H9 (cell line): ENCODE measurements around the gene CCDC68. TPM values are rescaled to one million over a fixed set of nuclear protein-coding genes. Genes with fewer than 3 reads are reported as not detected.

Experiments used
- DNase-seq: peaks from one replicate; pipeline ENCODE4 v3.0.0-alpha.2; 2017
- H2AFZ ChIP-seq: one replicate; pipeline ENCODE4 v1.6.1; 2013; ENCODE audit warnings: mild to moderate bottlenecking, low read length, control low read depth, moderate library complexity
- H2AK5ac ChIP-seq: 2 replicates; pipeline ENCODE4 v1.6.1; 2013; ENCODE audit warnings: low read length, control low read depth, mixed read lengths; ENCODE audit not compliant: insufficient read length
- H2BK120ac ChIP-seq: one replicate; pipeline ENCODE4 v1.6.1; 2013; ENCODE audit warnings: low read depth, mild to moderate bottlenecking, low read length, control low read depth, inconsistent platforms; ENCODE audit not compliant: poor library complexity, severe bottlenecking
- H2BK12ac ChIP-seq: 2 replicates; pipeline ENCODE4 v1.6.1; 2013; ENCODE audit warnings: low read length, control low read depth, mixed read lengths, low read depth; ENCODE audit not compliant: insufficient read length
- H2BK15ac ChIP-seq: 2 replicates; pipeline ENCODE4 v1.6.1; 2013; ENCODE audit warnings: low read depth, low read length, control low read depth
- H2BK20ac ChIP-seq: one replicate; pipeline ENCODE4 v1.6.1; 2013; ENCODE audit warnings: low read depth, mild to moderate bottlenecking, low read length, control low read depth, inconsistent platforms; ENCODE audit not compliant: poor library complexity, severe bottlenecking
- H2BK5ac ChIP-seq: 2 replicates; pipeline ENCODE4 v1.6.1; 2013; ENCODE audit warnings: low read length, control low read depth, mixed read lengths; ENCODE audit not compliant: insufficient read length
- H3K14ac ChIP-seq: 2 replicates; pipeline ENCODE4 v1.6.1; 2013; ENCODE audit warnings: low read length, control low read depth; ENCODE audit not compliant: insufficient read depth
- H3K18ac ChIP-seq: 2 replicates; pipeline ENCODE4 v1.6.1; 2013; ENCODE audit warnings: low read depth, mild to moderate bottlenecking, mixed read lengths, low read length, control low read depth; ENCODE audit not compliant: insufficient read length
- H3K23ac ChIP-seq: 2 replicates; pipeline ENCODE4 v1.6.1; 2013; ENCODE audit warnings: low read length, control low read depth, mixed read lengths, low read depth; ENCODE audit not compliant: insufficient read length
- H3K23me2 ChIP-seq: 2 replicates; pipeline ENCODE4 v1.6.1; 2013; ENCODE audit warnings: low read depth, mild to moderate bottlenecking, mixed read lengths, low read length, control low read depth; ENCODE audit not compliant: insufficient read length, poor library complexity, severe bottlenecking
- H3K27ac ChIP-seq: 2 replicates; pipeline ENCODE4 v1.5.1; 2013; ENCODE audit warnings: low read length, control low read depth, mixed read lengths, low read depth; ENCODE audit not compliant: insufficient read length
- H3K27me3 ChIP-seq: 2 replicates; pipeline ENCODE4 v1.6.1; 2013; ENCODE audit warnings: low read length, control low read depth, inconsistent platforms; ENCODE audit not compliant: insufficient read depth
- H3K4ac ChIP-seq: 2 replicates; pipeline ENCODE4 v1.6.1; 2013; ENCODE audit warnings: low read depth, mild to moderate bottlenecking, control low read depth, inconsistent platforms, low read length, moderate library complexity
- H3K4me1 ChIP-seq: 2 replicates; pipeline ENCODE4 v1.6.1; 2013; ENCODE audit warnings: low read length, control low read depth, inconsistent platforms; ENCODE audit not compliant: insufficient read depth
- H3K4me2 ChIP-seq: 2 replicates; pipeline ENCODE4 v1.6.1; 2013; ENCODE audit warnings: low read length, control low read depth, mixed read lengths; ENCODE audit not compliant: insufficient read length, insufficient read depth
- H3K56ac ChIP-seq: 2 replicates; pipeline ENCODE4 v1.6.1; 2013; ENCODE audit warnings: low read depth, mild to moderate bottlenecking, mixed read lengths, low read length, control low read depth; ENCODE audit not compliant: insufficient read length
- H3K79me1 ChIP-seq: 2 replicates; pipeline ENCODE4 v1.6.1; 2013; ENCODE audit warnings: low read depth, mild to moderate bottlenecking, moderate library complexity, low read length, control low read depth, inconsistent platforms; ENCODE audit not compliant: insufficient read depth, poor library complexity, severe bottlenecking
- H3K79me2 ChIP-seq: 2 replicates; pipeline ENCODE4 v1.6.1; 2013; ENCODE audit warnings: low read length, control low read depth, inconsistent platforms; ENCODE audit not compliant: insufficient read depth
- H3K9ac ChIP-seq: 2 replicates; pipeline ENCODE4 v1.6.1; 2013; ENCODE audit warnings: low read length, control low read depth, mixed read lengths; ENCODE audit not compliant: insufficient read length; ENCODE audit errors: extremely low read depth
- H3K9me3 ChIP-seq: one replicate; pipeline ENCODE4 v1.6.1; 2013; ENCODE audit warnings: low read depth, low read length, inconsistent platforms; ENCODE audit not compliant: control insufficient read depth
- H3T11ph ChIP-seq: one replicate; pipeline ENCODE4 v1.6.1; 2013; ENCODE audit warnings: mild to moderate bottlenecking, low read length, control low read depth, inconsistent platforms
- H4K20me1 ChIP-seq: one replicate; pipeline ENCODE4 v1.6.1; 2013; ENCODE audit not compliant: control insufficient read depth, insufficient read length, insufficient read depth
- H4K5ac ChIP-seq: 2 replicates; pipeline ENCODE4 v1.6.1; 2013; ENCODE audit warnings: low read depth, mild to moderate bottlenecking, mixed read lengths, low read length, control low read depth; ENCODE audit not compliant: insufficient read length
- H4K8ac ChIP-seq: replicated peaks from 2 replicates; pipeline ENCODE4 v1.6.1; 2013; ENCODE audit warnings: low read length, control low read depth, mixed read lengths, low read depth; ENCODE audit not compliant: insufficient read length
- H4K91ac ChIP-seq: 2 replicates; pipeline ENCODE4 v1.6.1; 2013; ENCODE audit warnings: low read depth, mild to moderate bottlenecking, moderate library complexity, mixed read lengths, low read length, control low read depth; ENCODE audit not compliant: insufficient read length
- H3K27ac Mint-ChIP-seq, 3 experiments: 2 replicates in 2 of 3; 3 replicates in 1 of 3; pipeline ENCODE4 v1.8.0; 2020 to 2021; ENCODE audit warnings: mixed read lengths in 3 of 3, mild to moderate bottlenecking in 1 of 3, moderate library complexity in 1 of 3
- H3K27me3 Mint-ChIP-seq: 2 replicates; pipeline ENCODE4 v1.8.0; 2021; ENCODE audit warnings: low read depth, mild to moderate bottlenecking, moderate library complexity, mixed read lengths
- H3K36me3 Mint-ChIP-seq, 3 experiments: 2 replicates in 2 of 3; 3 replicates in 1 of 3; pipeline ENCODE4 v1.8.0; 2020 to 2021; ENCODE audit warnings: low read depth in 3 of 3, mixed read lengths in 3 of 3; ENCODE audit not compliant: insufficient read depth in 1 of 3
- H3K4me1 Mint-ChIP-seq, 2 experiments: 2 replicates each; pipeline ENCODE4 v1.8.0; 2020; ENCODE audit warnings: mixed read lengths in 2 of 2
- H3K4me3 Mint-ChIP-seq, 2 experiments: 2 replicates in 1 of 2; 3 replicates in 1 of 2; pipeline ENCODE4 v1.8.0; 2020 to 2021; ENCODE audit warnings: mild to moderate bottlenecking in 2 of 2, mixed read lengths in 2 of 2, moderate library complexity in 1 of 2
- H3K9me3 Mint-ChIP-seq, 2 experiments: 2 replicates in 1 of 2; 3 replicates in 1 of 2; pipeline ENCODE4 v1.8.0; 2020; ENCODE audit warnings: mild to moderate bottlenecking in 2 of 2, mixed read lengths in 2 of 2, moderate library complexity in 1 of 2
- WGBS: extraction: QIAGEN DNeasy Blood & Tissue Kit; methylation state at CpG from one replicate; pipeline ENCODE4 v1.1.7; 2013; ENCODE audit warnings: missing lambda C conversion rate, low lambda C conversion rate, mixed read lengths; ENCODE audit not compliant: insufficient read length; ENCODE audit errors: extremely low coverage; 5-methylcytosine and 5-hydroxymethylcytosine counted together
- total RNA-seq: library from RNA; stranded (reverse); gene quantifications from 2 replicates; pipeline ENCODE4 v1.2.1, GENCODE V29; 2021
- TF ChIP-seq, protein P1 (sequence below): fragments of 200-600 bp; sonication (generic); conservative IDR thresholded peaks from 3 replicates; pipeline ENCODE4 v1.8.0; 2021; ENCODE audit warnings: antibody characterized with exemption, mild to moderate bottlenecking

Gene CCDC68
- total RNA-seq, 1 experiment from 2014 or later, result not detected

DNA sequence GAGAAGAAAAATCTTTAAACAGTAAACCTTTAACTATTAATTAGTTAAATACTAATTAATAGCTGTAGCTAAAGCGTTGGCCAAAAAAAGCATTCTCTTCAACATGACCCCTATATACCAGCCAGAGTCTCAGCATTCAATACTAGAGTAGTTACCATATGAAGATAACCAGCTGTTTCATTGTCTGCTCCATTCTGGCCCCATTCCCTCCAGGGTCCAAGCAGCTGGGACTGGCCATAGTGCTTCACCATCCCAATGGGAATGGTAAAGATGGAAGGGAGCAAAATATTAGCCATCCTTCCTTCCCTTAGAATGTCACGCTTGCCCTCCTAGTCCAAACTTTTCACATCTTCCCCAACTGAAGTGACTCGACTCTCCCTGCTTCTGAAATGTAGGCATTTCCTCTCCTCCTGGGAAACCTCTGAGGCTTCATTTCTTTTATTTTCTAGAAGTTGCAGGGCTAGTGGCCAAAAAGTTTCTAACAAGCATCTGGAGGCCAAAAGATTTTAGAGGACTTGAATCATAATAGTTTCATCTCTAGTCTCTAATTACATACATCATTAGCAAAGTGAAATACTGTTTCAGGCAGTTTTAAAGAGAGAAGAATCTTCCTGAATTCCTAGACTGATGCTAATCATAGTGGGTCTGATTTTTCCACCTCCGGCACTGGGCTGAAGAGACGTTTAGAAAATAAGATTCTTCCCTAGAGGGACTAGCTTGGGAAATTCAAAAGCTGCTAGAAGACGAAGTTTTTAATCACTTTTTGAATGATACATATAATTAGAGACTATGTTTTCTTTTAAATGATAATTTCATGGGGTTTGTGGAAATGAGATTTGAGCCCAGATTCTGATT, 52.7 kb downstream of the CCDC68 start:
- no peak overlapping the region for H3K4ac ChIP-seq

More for the DNA sequence above, 52.7 kb downstream of the CCDC68 start:
- TF ChIP-seq, protein P1, sequence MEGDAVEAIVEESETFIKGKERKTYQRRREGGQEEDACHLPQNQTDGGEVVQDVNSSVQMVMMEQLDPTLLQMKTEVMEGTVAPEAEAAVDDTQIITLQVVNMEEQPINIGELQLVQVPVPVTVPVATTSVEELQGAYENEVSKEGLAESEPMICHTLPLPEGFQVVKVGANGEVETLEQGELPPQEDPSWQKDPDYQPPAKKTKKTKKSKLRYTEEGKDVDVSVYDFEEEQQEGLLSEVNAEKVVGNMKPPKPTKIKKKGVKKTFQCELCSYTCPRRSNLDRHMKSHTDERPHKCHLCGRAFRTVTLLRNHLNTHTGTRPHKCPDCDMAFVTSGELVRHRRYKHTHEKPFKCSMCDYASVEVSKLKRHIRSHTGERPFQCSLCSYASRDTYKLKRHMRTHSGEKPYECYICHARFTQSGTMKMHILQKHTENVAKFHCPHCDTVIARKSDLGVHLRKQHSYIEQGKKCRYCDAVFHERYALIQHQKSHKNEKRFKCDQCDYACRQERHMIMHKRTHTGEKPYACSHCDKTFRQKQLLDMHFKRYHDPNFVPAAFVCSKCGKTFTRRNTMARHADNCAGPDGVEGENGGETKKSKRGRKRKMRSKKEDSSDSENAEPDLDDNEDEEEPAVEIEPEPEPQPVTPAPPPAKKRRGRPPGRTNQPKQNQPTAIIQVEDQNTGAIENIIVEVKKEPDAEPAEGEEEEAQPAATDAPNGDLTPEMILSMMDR, result no peak
- Histone ChIP-seq H4K91ac (no peak overlapping the region), H2AK5ac (no peak overlapping the region), H2BK5ac (no peak overlapping the region), H2BK15ac (no peak overlapping the region), H2AFZ (no peak overlapping the region), H3K56ac (no peak overlapping the region), H3K9me3 (no peaks in the 10 kb centered on the region), H3K79me1 (no peaks in the 10 kb centered on the region), H3K79me2 (no peaks in the 10 kb centered on the region), H2BK20ac (no peak overlapping the region), H4K5ac (no peak overlapping the region), H2BK120ac (no peak overlapping the region), H3K18ac (no peak overlapping the region), H4K20me1 (no peaks in the 10 kb centered on the region), H2BK12ac (no peak overlapping the region), H3K23me2 (no peaks in the 10 kb centered on the region), H3K14ac (no peak overlapping the region), H3T11ph (no peak overlapping the region), H3K23ac (no peak overlapping the region), H3K4me1 (no peaks in the 10 kb centered on the region), H3K4me2 (no peak overlapping the region), H4K8ac (no peak overlapping the region), H3K27ac (no peak overlapping the region), H3K9ac (no peak overlapping the region), H3K27me3 (no peaks in the 10 kb centered on the region)
- no peaks in the 10 kb centered on the region for H3K27me3 Mint-ChIP-seq
- no peak for DNase-seq
- H3K9me3 Mint-ChIP-seq, result no peaks in the 10 kb centered on the region; a peak in 1 of 5 replicates
- no peak overlapping the region for H3K4me3 Mint-ChIP-seq
- H3K27ac Mint-ChIP-seq, result no peak overlapping the region
- H3K4me1 Mint-ChIP-seq, result 0 out of 4 replicates have a peak, but pooled peaks cover 4 to 7% of the 10 kb centered on the region in 2 experiments
- H3K36me3 Mint-ChIP-seq, result peaks cover 0 to 1% (median 0%) of the 10 kb centered on the region in 3 experiments; a peak in 1 of 7 replicates
- no CpG with 5 or more reads among the region's 6 CpGs for WGBS
